SW480 (cell line): Measurements from ENCODE around the gene CPED1.
"Not testable (repeated sequence)": the region's sequence is repeated elsewhere in the genome, so short reads cannot be mapped to it uniquely, and the experiment has no call there.

Experiments used
- DNase-seq: peaks from one replicate; pipeline ENCODE4 v3.0.0-alpha.2; 2016; ENCODE audit warnings: low spot score

Gene CPED1

GRCh38 chr7:121153411-121153810 lies 164.9 kb downstream of the CPED1 start:
- DNase-seq: no peak

GRCh38 chr7:121153995-121154394 lies 165.5 kb downstream of the CPED1 start:
- no peak for DNase-seq

GRCh38 chr7:121156825-121157224 lies 168.3 kb downstream of the CPED1 start:
- no peak for DNase-seq

- no peak for DNase-seq
Observed at GRCh38 chr7:121157341-121157751, 168.8 kb downstream of the CPED1 start.

GRCh38 chr7:121157885-121158590 lies 169.5 kb downstream of the CPED1 start:
- no peak for DNase-seq

GRCh38 chr7:121158665-121159064 lies 170.2 kb downstream of the CPED1 start:
- no peak for DNase-seq

- DNase-seq: no peak
Observed at GRCh38 chr7:121159553-121159952, 171.0 kb downstream of the CPED1 start.

GRCh38 chr7:121160150-121161008 lies 171.9 kb downstream of the CPED1 start:
- DNase-seq: peak; percentile 33

GRCh38 chr7:121163699-121164098 lies 175.2 kb downstream of the CPED1 start:
- DNase-seq: no peak

GRCh38 chr7:121164247-121164646 lies 175.7 kb downstream of the CPED1 start:
- DNase-seq: no peak

GRCh38 chr7:121166916-121167315 lies 178.4 kb downstream of the CPED1 start:
- no peak for DNase-seq

- DNase-seq: no peak
Observed at GRCh38 chr7:121167971-121168370, 179.5 kb downstream of the CPED1 start.

- no peak for DNase-seq
Observed at GRCh38 chr7:121169469-121169868, 181.0 kb downstream of the CPED1 start.

GRCh38 chr7:121172484-121172883 lies 184.0 kb downstream of the CPED1 start:
- DNase-seq: no peak

GRCh38 chr7:121175826-121176225 lies 187.3 kb downstream of the CPED1 start:
- no peak for DNase-seq

GRCh38 chr7:121178452-121178851 lies 189.9 kb downstream of the CPED1 start:
- DNase-seq: no peak

GRCh38 chr7:121178869-121179497 lies 190.5 kb downstream of the CPED1 start:
- no peak for DNase-seq

GRCh38 chr7:121180436-121181063 lies 192.0 kb downstream of the CPED1 start:
- DNase-seq: no peak

- no peak for DNase-seq
Observed at GRCh38 chr7:121181357-121181756, 192.8 kb downstream of the CPED1 start.

GRCh38 chr7:121182281-121182680 lies 193.8 kb downstream of the CPED1 start:
- DNase-seq: no peak

GRCh38 chr7:121182902-121183301 lies 194.4 kb downstream of the CPED1 start:
- no peak for DNase-seq

GRCh38 chr7:121183883-121184282 lies 195.4 kb downstream of the CPED1 start:
- not testable (repeated sequence) for DNase-seq
